Measurements from ENCODE around the gene CBY1. TPM values are rescaled to one million over a fixed set of nuclear protein-coding genes. Genes with fewer than 3 reads are reported as not detected.

Gene CBY1
- total and polyA plus RNA-seq, 4 donors: 6.3 to 14.9 (median 8.9) TPM

- TF ChIP-seq SP1 (IDR thresholded peaks at IDR 0.05): peak; percentile 15
Observed at GRCh38 chr22:38611559-38611958, 44.9 kb upstream of the CBY1 start (continued).

DNA sequence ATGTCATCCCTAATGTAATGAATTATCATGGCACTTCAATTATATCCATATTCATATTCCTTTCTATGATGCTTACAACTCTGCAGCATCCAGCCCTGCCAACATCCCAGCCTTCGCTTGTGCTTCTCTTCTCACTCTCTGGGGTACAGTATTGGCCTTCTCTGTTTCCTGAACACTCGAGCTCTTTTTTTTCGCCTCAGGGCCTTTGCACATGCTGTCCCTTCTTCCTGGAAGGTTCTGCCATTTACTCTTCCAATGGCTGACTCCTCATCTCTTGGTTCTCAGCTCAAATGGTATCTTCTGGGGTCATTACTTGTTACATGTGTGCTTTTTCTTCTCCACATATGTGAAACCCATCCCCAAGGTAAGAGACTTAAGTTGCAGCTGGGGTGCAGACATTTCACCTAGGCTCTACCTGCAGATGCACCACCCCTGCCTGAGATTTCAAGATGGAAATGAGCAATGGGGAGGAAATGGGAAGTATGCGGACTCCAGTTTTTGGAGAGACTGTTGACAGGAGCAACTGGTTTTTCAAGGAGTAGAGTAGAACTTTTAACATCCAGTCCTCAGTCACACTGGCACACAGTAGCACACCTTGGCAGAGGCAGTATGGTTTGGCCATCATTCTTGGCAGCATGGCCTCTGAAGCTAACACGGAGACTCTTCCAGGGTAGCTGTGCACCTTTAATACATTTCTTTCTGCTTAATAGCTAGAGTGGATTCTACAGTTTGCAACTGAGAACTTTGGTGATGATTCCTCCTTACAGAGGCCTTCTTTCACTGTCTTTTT, 44.0 kb upstream of the CBY1 start:
- 84% methylated on average over 5 of the region's 5 CpGs for WGBS
- no peak overlapping the region for H3K9ac ChIP-seq (ENCODE audit: low read depth in 1 of 2, low read length in 2 of 2)
- H3K27ac ChIP-seq (ENCODE audit: low read depth in 1 of 2, low read length in 2 of 2): no peak overlapping the region
- H3K9me3 ChIP-seq (ENCODE audit: control insufficient read depth in 4 of 4, low read length in 3 of 4): no peaks in the 10 kb centered on the region
- H3K4me3 ChIP-seq (ENCODE audit: low read depth in 1 of 3, low read length in 3 of 3): no peak overlapping the region
- TF ChIP-seq REST (IDR thresholded peaks at IDR 0.05): no peak
- TF ChIP-seq, protein P1, sequence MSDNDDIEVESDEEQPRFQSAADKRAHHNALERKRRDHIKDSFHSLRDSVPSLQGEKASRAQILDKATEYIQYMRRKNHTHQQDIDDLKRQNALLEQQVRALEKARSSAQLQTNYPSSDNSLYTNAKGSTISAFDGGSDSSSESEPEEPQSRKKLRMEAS (IDR thresholded peaks at IDR 0.05): no peak
- no peak for TF ChIP-seq NR2F2 (IDR thresholded peaks at IDR 0.05)
- TF ChIP-seq ATF3 (IDR thresholded peaks at IDR 0.05): no peak
- TF ChIP-seq, protein P2, sequence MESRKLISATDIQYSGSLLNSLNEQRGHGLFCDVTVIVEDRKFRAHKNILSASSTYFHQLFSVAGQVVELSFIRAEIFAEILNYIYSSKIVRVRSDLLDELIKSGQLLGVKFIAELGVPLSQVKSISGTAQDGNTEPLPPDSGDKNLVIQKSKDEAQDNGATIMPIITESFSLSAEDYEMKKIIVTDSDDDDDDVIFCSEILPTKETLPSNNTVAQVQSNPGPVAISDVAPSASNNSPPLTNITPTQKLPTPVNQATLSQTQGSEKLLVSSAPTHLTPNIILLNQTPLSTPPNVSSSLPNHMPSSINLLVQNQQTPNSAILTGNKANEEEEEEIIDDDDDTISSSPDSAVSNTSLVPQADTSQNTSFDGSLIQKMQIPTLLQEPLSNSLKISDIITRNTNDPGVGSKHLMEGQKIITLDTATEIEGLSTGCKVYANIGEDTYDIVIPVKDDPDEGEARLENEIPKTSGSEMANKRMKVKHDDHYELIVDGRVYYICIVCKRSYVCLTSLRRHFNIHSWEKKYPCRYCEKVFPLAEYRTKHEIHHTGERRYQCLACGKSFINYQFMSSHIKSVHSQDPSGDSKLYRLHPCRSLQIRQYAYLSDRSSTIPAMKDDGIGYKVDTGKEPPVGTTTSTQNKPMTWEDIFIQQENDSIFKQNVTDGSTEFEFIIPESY (IDR thresholded peaks at IDR 0.05): no peak
- no peak for TF ChIP-seq JUND (IDR thresholded peaks at IDR 0.05)
- no peak for TF ChIP-seq HNF4A (conservative IDR thresholded peaks at IDR 0.05)
- no peak for TF ChIP-seq FOXA1 (IDR thresholded peaks at IDR 0.05)
- TF ChIP-seq HNF4G (IDR thresholded peaks at IDR 0.05): no peak
- peaks cover 0 to 15% (median 6%) of the 10 kb centered on the region in 4 donors for H3K4me1 ChIP-seq (ENCODE audit: control insufficient read depth in 4 of 4, insufficient read depth in 4 of 4, low read length in 3 of 4)
- DNase-seq (ENCODE audit: low spot score): no peak
- H3K36me3 ChIP-seq (ENCODE audit: control insufficient read depth in 4 of 4, insufficient read depth in 3 of 4, low read depth in 1 of 4, low read length in 3 of 4): no peaks in the 10 kb centered on the region
- no peaks in the 10 kb centered on the region for H3K27me3 ChIP-seq (ENCODE audit: control insufficient read depth in 4 of 4, insufficient read depth in 4 of 4, low read length in 3 of 4)

DNA sequence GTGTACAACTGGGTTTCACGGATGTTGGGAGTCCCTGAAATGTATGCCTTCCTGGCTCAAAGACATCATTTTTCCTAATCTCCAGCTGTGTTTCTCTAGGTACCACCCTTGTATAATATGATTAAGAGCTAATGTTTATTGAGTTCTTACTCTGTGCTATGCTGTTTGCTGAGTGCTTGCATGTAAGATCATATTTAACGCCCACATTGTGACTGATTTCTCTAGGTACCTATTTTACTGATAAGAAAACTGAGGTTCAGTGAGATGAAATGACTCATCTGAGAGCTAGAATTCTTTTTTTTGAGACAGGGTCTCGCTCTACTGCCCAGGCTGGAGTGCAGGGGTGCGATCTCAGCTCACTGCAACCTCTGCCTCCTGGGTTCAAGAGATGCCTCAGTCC, 42.9 kb upstream of the CBY1 start:
- H3K27me3 ChIP-seq (ENCODE audit: control insufficient read depth in 4 of 4, insufficient read depth in 4 of 4, low read length in 3 of 4): no peaks in the 10 kb centered on the region
- H3K9me3 ChIP-seq (ENCODE audit: control insufficient read depth in 4 of 4, low read length in 3 of 4): no peaks in the 10 kb centered on the region
- 86% methylated on average over 4 of the region's 4 CpGs for WGBS
- H3K4me1 ChIP-seq (ENCODE audit: control insufficient read depth in 4 of 4, insufficient read depth in 4 of 4, low read length in 3 of 4): peaks cover 0 to 11% (median 6%) of the 10 kb centered on the region in 4 donors
- H3K4me3 ChIP-seq (ENCODE audit: low read depth in 1 of 3, low read length in 3 of 3): no peak overlapping the region
- no peaks in the 10 kb centered on the region for H3K36me3 ChIP-seq (ENCODE audit: control insufficient read depth in 4 of 4, insufficient read depth in 3 of 4, low read depth in 1 of 4, low read length in 3 of 4)
- no peak overlapping the region for H3K27ac ChIP-seq (ENCODE audit: low read depth in 1 of 2, low read length in 2 of 2)
- DNase-seq (ENCODE audit: low spot score): no peak
- TF ChIP-seq EGR1 (IDR thresholded peaks at IDR 0.05; ENCODE audit: low read depth in 2 of 2) (no peak), ATF3 (IDR thresholded peaks at IDR 0.05) (no peak), HNF4G (IDR thresholded peaks at IDR 0.05) (no peak), HNF4A (conservative IDR thresholded peaks at IDR 0.05) (no peak), FOXA2 (IDR thresholded peaks at IDR 0.05) (no peak), FOXA1 (IDR thresholded peaks at IDR 0.05) (no peak), RAD21 (IDR thresholded peaks at IDR 0.05) (no peak), RXRA (IDR thresholded peaks at IDR 0.05) (no peak), YY1 (IDR thresholded peaks at IDR 0.05) (no peak), REST (IDR thresholded peaks at IDR 0.05) (no peak), GABPA (IDR thresholded peaks at IDR 0.05 in 1 of 2, conservative IDR thresholded peaks at IDR 0.05 in 1 of 2) (no peak), NR2F2 (IDR thresholded peaks at IDR 0.05) (no peak), TAF1 (conservative IDR thresholded peaks at IDR 0.05) (no peak)
- TF ChIP-seq, protein P1 (IDR thresholded peaks at IDR 0.05): no peak
- no peak overlapping the region for H3K9ac ChIP-seq (ENCODE audit: low read depth in 1 of 2, low read length in 2 of 2)
